ENCODE results near the gene DEDD.

- TF ChIP-seq CTCF (IDR thresholded peaks at IDR 0.05): no peak
- no peak for TF ChIP-seq POLR2A (IDR thresholded peaks at IDR 0.05)
Observed at GRCh38 chr1:161092621-161093028, 39.8 kb downstream of the DEDD start.

Data from uterus (tissue), 2 donors.